ENCODE measurements around the gene XIRP2. TPM values are rescaled to one million over a fixed set of nuclear protein-coding genes. Genes with fewer than 3 reads are reported as not detected.

The XIRP2 gene
- total RNA-seq, 2 experiments from 2014 or later = not detected

DNA sequence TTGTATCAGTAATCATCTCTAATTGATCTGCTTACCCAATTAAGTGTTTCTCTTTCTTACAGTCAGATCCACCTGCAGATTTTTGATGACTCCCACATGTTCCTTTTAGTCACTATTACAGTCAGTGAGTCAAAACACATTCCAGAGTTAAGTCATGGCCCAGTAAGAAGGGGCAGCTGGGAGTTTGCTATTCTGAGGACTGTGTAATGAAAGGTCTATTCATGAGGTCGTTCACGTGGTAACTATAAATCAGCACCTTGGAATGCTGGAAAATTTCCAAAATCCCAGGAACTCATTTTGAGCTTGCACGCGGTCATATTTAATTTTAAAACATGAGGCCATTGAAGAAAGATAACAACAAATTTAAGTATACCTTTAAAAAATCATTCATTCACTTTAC, 252.5 kb downstream of the XIRP2 start:
- Histone ChIP-seq H3K27me3 (ENCODE audit: control insufficient read depth in 1 of 2, insufficient read depth in 2 of 2, low read length in 2 of 2) (no peaks in the 10 kb centered on the region), H3K9me3 (ENCODE audit: control insufficient read depth in 1 of 2, insufficient read depth in 1 of 2, low read length in 2 of 2) (no peaks in the 10 kb centered on the region), H3K36me3 (ENCODE audit: insufficient read depth, low read length) (no peaks in the 10 kb centered on the region), H3K4me1 (ENCODE audit: insufficient read depth, low read length) (no peaks in the 10 kb centered on the region), H3K27ac (ENCODE audit: low read depth in 1 of 2, low read length in 2 of 2) (no peak overlapping the region), H3K4me3 (ENCODE audit: low read length) (no peak overlapping the region)
- Mint-ChIP-seq H3K36me3 (ENCODE audit: low read depth) (no peaks in the 10 kb centered on the region), H3K27me3 (no peaks in the 10 kb centered on the region), H3K9me3 (no peaks in the 10 kb centered on the region), H3K27ac (no peak overlapping the region), H3K4me3 (no peak overlapping the region), H3K4me1 (ENCODE audit: low read depth) (peaks cover 2% of the 10 kb centered on the region)
- intact Hi-C loops (cut with DNase I, micrococcal nuclease) = no loop called here
- TF ChIP-seq, protein P1, sequence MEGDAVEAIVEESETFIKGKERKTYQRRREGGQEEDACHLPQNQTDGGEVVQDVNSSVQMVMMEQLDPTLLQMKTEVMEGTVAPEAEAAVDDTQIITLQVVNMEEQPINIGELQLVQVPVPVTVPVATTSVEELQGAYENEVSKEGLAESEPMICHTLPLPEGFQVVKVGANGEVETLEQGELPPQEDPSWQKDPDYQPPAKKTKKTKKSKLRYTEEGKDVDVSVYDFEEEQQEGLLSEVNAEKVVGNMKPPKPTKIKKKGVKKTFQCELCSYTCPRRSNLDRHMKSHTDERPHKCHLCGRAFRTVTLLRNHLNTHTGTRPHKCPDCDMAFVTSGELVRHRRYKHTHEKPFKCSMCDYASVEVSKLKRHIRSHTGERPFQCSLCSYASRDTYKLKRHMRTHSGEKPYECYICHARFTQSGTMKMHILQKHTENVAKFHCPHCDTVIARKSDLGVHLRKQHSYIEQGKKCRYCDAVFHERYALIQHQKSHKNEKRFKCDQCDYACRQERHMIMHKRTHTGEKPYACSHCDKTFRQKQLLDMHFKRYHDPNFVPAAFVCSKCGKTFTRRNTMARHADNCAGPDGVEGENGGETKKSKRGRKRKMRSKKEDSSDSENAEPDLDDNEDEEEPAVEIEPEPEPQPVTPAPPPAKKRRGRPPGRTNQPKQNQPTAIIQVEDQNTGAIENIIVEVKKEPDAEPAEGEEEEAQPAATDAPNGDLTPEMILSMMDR (IDR thresholded peaks at IDR 0.05) = no peak
- ChIA-PET CTCF (no interaction called here), POLR2A (no interaction called here)
- ATAC-seq (ENCODE audit: poor library complexity) (no peak), DNase-seq (no peak)

DNA sequence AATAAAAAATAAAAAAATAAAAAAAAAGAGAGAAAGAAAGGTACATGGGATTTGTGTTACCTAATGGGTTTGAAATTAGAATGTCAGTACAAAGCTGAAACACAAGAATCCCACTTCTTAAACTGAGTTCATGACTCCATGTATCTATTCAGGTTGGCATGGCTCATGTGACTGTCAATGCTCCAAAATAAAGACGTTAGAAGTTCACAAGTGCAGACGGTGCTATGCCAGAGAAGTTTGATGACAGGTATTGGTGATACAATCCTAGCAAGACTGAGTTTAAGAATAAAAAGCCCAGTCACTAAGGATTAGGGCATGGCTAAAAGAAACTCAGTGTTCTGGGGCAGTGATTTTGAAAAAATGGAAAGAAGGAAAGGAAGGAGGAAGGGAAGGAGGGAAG, 254.3 kb downstream of the XIRP2 start:
- Histone ChIP-seq H3K4me1 (ENCODE audit: insufficient read depth, low read length) (no peaks in the 10 kb centered on the region), H3K4me3 (ENCODE audit: low read length) (no peak overlapping the region), H3K27me3 (ENCODE audit: control insufficient read depth in 1 of 2, insufficient read depth in 2 of 2, low read length in 2 of 2) (no peaks in the 10 kb centered on the region), H3K27ac (ENCODE audit: low read depth in 1 of 2, low read length in 2 of 2) (no peak overlapping the region), H3K9me3 (ENCODE audit: control insufficient read depth in 1 of 2, insufficient read depth in 1 of 2, low read length in 2 of 2) (no peaks in the 10 kb centered on the region), H3K36me3 (ENCODE audit: insufficient read depth, low read length) (no peaks in the 10 kb centered on the region)
- CTCF ChIA-PET = no interaction called here
- Mint-ChIP-seq H3K9me3 (no peaks in the 10 kb centered on the region), H3K36me3 (ENCODE audit: low read depth) (no peaks in the 10 kb centered on the region), H3K27ac (no peak overlapping the region), H3K4me1 (ENCODE audit: low read depth) (no peaks in the 10 kb centered on the region), H3K27me3 (no peaks in the 10 kb centered on the region), H3K4me3 (no peak overlapping the region)
- ATAC-seq (ENCODE audit: poor library complexity) = no peak
- POLR2A ChIA-PET = no interaction called here
- intact Hi-C loops (cut with DNase I, micrococcal nuclease) = no loop called here
- TF ChIP-seq, protein P1 (IDR thresholded peaks at IDR 0.05) = no peak
- no peak for DNase-seq

DNA sequence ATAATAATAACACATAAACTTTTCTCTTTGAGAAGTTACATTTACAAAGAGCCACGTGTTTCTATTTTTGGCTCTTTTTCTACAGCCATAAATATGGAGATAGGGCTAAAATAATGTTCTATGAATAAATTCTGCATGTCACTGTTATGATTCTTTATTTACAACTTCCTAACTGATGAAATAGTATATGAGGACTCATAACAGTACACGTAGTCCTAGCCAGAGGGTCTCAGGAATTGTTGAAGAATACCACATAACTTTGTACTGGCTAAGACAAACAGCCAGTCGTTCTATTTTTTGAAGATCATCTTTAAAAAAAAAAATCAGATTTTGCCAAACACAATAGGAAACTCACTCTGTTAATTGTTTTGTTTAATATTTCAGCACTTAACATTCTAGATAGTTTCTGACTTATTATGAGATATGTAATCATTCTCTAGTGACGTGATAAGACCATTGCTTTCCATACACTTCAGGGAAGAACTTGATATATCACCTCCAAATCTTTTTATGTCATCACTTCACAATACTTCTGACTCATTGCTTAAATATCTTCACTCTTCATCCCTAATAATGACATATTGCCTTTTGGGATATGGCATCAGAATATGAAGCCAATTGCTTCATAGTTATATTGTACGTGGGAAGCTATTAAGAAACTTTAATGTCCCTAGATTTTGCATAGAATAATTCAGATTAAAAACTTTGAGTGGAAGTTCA, 256.1 kb downstream of the XIRP2 start:
- TF ChIP-seq, protein P1 (IDR thresholded peaks at IDR 0.05) = no peak
- no peaks in the 10 kb centered on the region for H3K4me1 Mint-ChIP-seq (ENCODE audit: low read depth)
- DNase-seq (no peak), ATAC-seq (ENCODE audit: poor library complexity) (no peak)
- Histone ChIP-seq H3K27me3 (ENCODE audit: control insufficient read depth in 1 of 2, insufficient read depth in 2 of 2, low read length in 2 of 2) (no peaks in the 10 kb centered on the region), H3K9me3 (ENCODE audit: control insufficient read depth in 1 of 2, insufficient read depth in 1 of 2, low read length in 2 of 2) (no peaks in the 10 kb centered on the region), H3K27ac (ENCODE audit: low read depth in 1 of 2, low read length in 2 of 2) (no peak overlapping the region), H3K36me3 (ENCODE audit: insufficient read depth, low read length) (no peaks in the 10 kb centered on the region), H3K4me1 (ENCODE audit: insufficient read depth, low read length) (no peaks in the 10 kb centered on the region), H3K4me3 (ENCODE audit: low read length) (no peak overlapping the region)
- H3K36me3 Mint-ChIP-seq (ENCODE audit: low read depth) = no peaks in the 10 kb centered on the region
- ChIA-PET CTCF (no interaction called here), POLR2A (no interaction called here)
- H3K27me3 Mint-ChIP-seq = no peaks in the 10 kb centered on the region
- intact Hi-C loops (cut with DNase I, micrococcal nuclease) = no loop called here
- no peak overlapping the region for H3K4me3 Mint-ChIP-seq
- H3K9me3 Mint-ChIP-seq = no peaks in the 10 kb centered on the region
- H3K27ac Mint-ChIP-seq = no peak overlapping the region

Measured in CD4-positive, alpha-beta T cell (primary cell).